ENCODE measurements around the gene KRT10. TPM values are rescaled to one million over a fixed set of nuclear protein-coding genes. Genes with fewer than 3 reads are reported as not detected.

Gene KRT10
- total RNA-seq, 1 experiment from 2014 or later: 48.6 TPM

- no TSS peak for BruUV-seq (replicated peaks)
- no peaks in the 10 kb centered on the region for H3K9me3 ChIP-seq
- H3K9me3 Mint-ChIP-seq (ENCODE audit: unreplicated experiment): no peaks in the 10 kb centered on the region
- intact Hi-C loops (cut with micrococcal nuclease; ENCODE audit: unreplicated experiment): no loop called here
- POLR2A ChIA-PET: no interaction called here
- H3K4me3 Mint-ChIP-seq (ENCODE audit: unreplicated experiment): no peak overlapping the region
- H3K27me3 ChIP-seq (replicated peaks; ENCODE audit: control insufficient read depth, insufficient read depth, low read length): no peaks in the 10 kb centered on the region; the same call in 1 of the 2 replicates
- no peaks in the 10 kb centered on the region for H3K36me3 ChIP-seq (ENCODE audit: control insufficient read depth, insufficient read depth, low read length)
- no peaks in the 10 kb centered on the region for H3K4me1 ChIP-seq
- no peak for DNase-seq
- peaks cover 28% of the 10 kb centered on the region for H3K27me3 Mint-ChIP-seq (ENCODE audit: insufficient read depth, unreplicated experiment)
- H3K4me3 ChIP-seq (ENCODE audit: low read depth, low read length): no peak overlapping the region
- no peak overlapping the region for H3K27ac Mint-ChIP-seq (ENCODE audit: unreplicated experiment)
- TF ChIP-seq, protein P1, sequence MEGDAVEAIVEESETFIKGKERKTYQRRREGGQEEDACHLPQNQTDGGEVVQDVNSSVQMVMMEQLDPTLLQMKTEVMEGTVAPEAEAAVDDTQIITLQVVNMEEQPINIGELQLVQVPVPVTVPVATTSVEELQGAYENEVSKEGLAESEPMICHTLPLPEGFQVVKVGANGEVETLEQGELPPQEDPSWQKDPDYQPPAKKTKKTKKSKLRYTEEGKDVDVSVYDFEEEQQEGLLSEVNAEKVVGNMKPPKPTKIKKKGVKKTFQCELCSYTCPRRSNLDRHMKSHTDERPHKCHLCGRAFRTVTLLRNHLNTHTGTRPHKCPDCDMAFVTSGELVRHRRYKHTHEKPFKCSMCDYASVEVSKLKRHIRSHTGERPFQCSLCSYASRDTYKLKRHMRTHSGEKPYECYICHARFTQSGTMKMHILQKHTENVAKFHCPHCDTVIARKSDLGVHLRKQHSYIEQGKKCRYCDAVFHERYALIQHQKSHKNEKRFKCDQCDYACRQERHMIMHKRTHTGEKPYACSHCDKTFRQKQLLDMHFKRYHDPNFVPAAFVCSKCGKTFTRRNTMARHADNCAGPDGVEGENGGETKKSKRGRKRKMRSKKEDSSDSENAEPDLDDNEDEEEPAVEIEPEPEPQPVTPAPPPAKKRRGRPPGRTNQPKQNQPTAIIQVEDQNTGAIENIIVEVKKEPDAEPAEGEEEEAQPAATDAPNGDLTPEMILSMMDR (IDR thresholded peaks at IDR 0.05; ENCODE audit: insufficient read depth in 1 of 2, low read depth in 1 of 2, low read length in 1 of 2, severe bottlenecking in 1 of 2, unreplicated experiment in 1 of 2): no peak
- no peaks in the 10 kb centered on the region for H3K36me3 Mint-ChIP-seq (ENCODE audit: insufficient read depth, unreplicated experiment)
- no peaks in the 10 kb centered on the region for H3K4me1 Mint-ChIP-seq (ENCODE audit: low read depth, unreplicated experiment)
- CTCF ChIA-PET: interaction anchor here (0.6 kb wide), 1 partner anchor 638 kb away, joined by 3 read pairs; no protein-coding TSS in a partner anchor
Observed at GRCh38 chr17:40777971-40778370, 44.4 kb downstream of the KRT10 start.

GRCh38 chr17:40777459-40777858 lies 45.0 kb downstream of the KRT10 start:
- H3K9me3 ChIP-seq: no peaks in the 10 kb centered on the region
- TF ChIP-seq, protein P1 (IDR thresholded peaks at IDR 0.05; ENCODE audit: insufficient read depth in 1 of 2, low read depth in 1 of 2, low read length in 1 of 2, severe bottlenecking in 1 of 2, unreplicated experiment in 1 of 2): no peak
- H3K4me3 ChIP-seq (ENCODE audit: low read depth, low read length): no peak overlapping the region
- H3K36me3 ChIP-seq (ENCODE audit: control insufficient read depth, insufficient read depth, low read length): no peaks in the 10 kb centered on the region
- Mint-ChIP-seq H3K36me3 (ENCODE audit: insufficient read depth, unreplicated experiment) (no peaks in the 10 kb centered on the region), H3K4me1 (ENCODE audit: low read depth, unreplicated experiment) (no peaks in the 10 kb centered on the region), H3K27me3 (ENCODE audit: insufficient read depth, unreplicated experiment) (peaks cover 30% of the 10 kb centered on the region), H3K9me3 (ENCODE audit: unreplicated experiment) (no peaks in the 10 kb centered on the region), H3K27ac (ENCODE audit: unreplicated experiment) (no peak overlapping the region), H3K4me3 (ENCODE audit: unreplicated experiment) (no peak overlapping the region)
- DNase-seq: no peak
- POLR2A ChIA-PET: no interaction called here
- intact Hi-C loops (cut with micrococcal nuclease; ENCODE audit: unreplicated experiment): no loop called here
- H3K27me3 ChIP-seq (replicated peaks; ENCODE audit: control insufficient read depth, insufficient read depth, low read length): no peaks in the 10 kb centered on the region; the same call in 1 of the 2 replicates
- no peaks in the 10 kb centered on the region for H3K4me1 ChIP-seq
- no TSS peak for BruUV-seq (replicated peaks)
- CTCF ChIA-PET: interaction anchor here (0.6 kb wide), 1 partner anchor 638 kb away, joined by 3 read pairs; no protein-coding TSS in a partner anchor

DNA sequence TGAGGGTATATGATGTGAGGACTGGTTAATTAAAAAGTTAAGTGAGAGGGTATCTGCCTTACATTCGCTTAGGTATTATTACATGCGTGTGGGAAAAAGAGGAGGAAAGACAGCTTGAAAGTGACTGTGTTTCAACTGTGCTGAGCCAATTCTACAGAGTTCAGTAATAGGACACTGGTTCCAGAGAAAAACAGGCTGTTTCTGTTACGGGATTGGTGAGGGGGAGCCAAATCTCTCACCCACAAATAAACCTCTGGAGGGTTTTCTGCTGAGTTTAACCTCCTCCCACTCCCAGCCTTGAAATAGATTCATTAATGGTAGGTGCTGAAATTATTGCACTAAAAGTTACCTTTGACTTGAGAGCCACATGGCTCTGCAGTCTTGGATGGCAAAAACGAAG lies 46.5 kb downstream of the KRT10 start:
- intact Hi-C loops (cut with micrococcal nuclease; ENCODE audit: unreplicated experiment): no loop called here

More for the DNA sequence above, 46.5 kb downstream of the KRT10 start:
- CTCF ChIA-PET: no interaction called here
- no TSS peak for BruUV-seq (replicated peaks)
- Histone ChIP-seq H3K27me3 (replicated peaks; ENCODE audit: control insufficient read depth, insufficient read depth, low read length) (no peaks in the 10 kb centered on the region), H3K36me3 (ENCODE audit: control insufficient read depth, insufficient read depth, low read length) (no peaks in the 10 kb centered on the region), H3K4me3 (ENCODE audit: low read depth, low read length) (no peak overlapping the region), H3K4me1 (no peaks in the 10 kb centered on the region), H3K9me3 (no peaks in the 10 kb centered on the region)
- POLR2A ChIA-PET: no interaction called here
- DNase-seq: no peak
- peaks cover 38% of the 10 kb centered on the region for H3K27me3 Mint-ChIP-seq (ENCODE audit: insufficient read depth, unreplicated experiment)
- no peak overlapping the region for H3K27ac Mint-ChIP-seq (ENCODE audit: unreplicated experiment)
- no peaks in the 10 kb centered on the region for H3K36me3 Mint-ChIP-seq (ENCODE audit: insufficient read depth, unreplicated experiment)
- H3K4me1 Mint-ChIP-seq (ENCODE audit: low read depth, unreplicated experiment): no peaks in the 10 kb centered on the region
- TF ChIP-seq, protein P1 (IDR thresholded peaks at IDR 0.05; ENCODE audit: insufficient read depth in 1 of 2, low read depth in 1 of 2, low read length in 1 of 2, severe bottlenecking in 1 of 2, unreplicated experiment in 1 of 2): no peak
- no peak overlapping the region for H3K4me3 Mint-ChIP-seq (ENCODE audit: unreplicated experiment)
- H3K9me3 Mint-ChIP-seq (ENCODE audit: unreplicated experiment): no peaks in the 10 kb centered on the region
